GM23338 (cell line): ENCODE results near the gene KCNJ16. TPM values are rescaled to one million over a fixed set of nuclear protein-coding genes. Genes with fewer than 3 reads are reported as not detected.

Source experiments
- ATAC-seq: fragments of 200-7000 bp; cut with Tn5 transposase; 3 replicates; pipeline ENCODE4 v1.9.1; 2020
- DNase-seq: peaks from one replicate; pipeline ENCODE4 v3.0.0-alpha.2; 2015; ENCODE audit warnings: low spot score
- H2AFZ ChIP-seq: fragments of 200-600 bp; sonication (generic); 2 replicates; pipeline ENCODE4 v1.8.0; 2016; ENCODE audit warnings: antibody characterized with exemption, mild to moderate bottlenecking, moderate library complexity
- H3F3A ChIP-seq: fragments of 200-600 bp; sonication (generic); replicated peaks from 2 replicates; pipeline ENCODE4 v1.8.0; 2017; ENCODE audit warnings: antibody characterized with exemption, mixed run types, low read depth
- H3K27ac ChIP-seq: fragments of 200-600 bp; sonication (generic); 2 replicates; pipeline ENCODE4 v1.6.1; 2016; ENCODE audit warnings: low read depth
- H3K27me3 ChIP-seq: fragments of 200-600 bp; sonication (generic); 2 replicates; pipeline ENCODE4 v1.8.0; 2016; ENCODE audit warnings: mild to moderate bottlenecking, mixed run types, moderate library complexity; ENCODE audit not compliant: insufficient read depth
- H3K36me3 ChIP-seq: fragments of 200-600 bp; sonication (generic); 2 replicates; pipeline ENCODE4 v1.8.0; 2016; ENCODE audit warnings: mild to moderate bottlenecking; ENCODE audit not compliant: insufficient read depth
- H3K4me1 ChIP-seq: fragments of 200-600 bp; sonication (generic); 2 replicates; pipeline ENCODE4 v1.8.0; 2016; ENCODE audit warnings: mild to moderate bottlenecking, moderate library complexity; ENCODE audit not compliant: insufficient read depth
- H3K4me2 ChIP-seq: fragments of 200-600 bp; sonication (generic); 2 replicates; pipeline ENCODE4 v1.7.1; 2017; ENCODE audit warnings: mixed run types
- H3K4me3 ChIP-seq: fragments of 200-600 bp; sonication (generic); 2 replicates; pipeline ENCODE4 v1.6.1; 2016; ENCODE audit warnings: mixed run types
- H3K79me2 ChIP-seq: fragments of 200-600 bp; sonication (generic); replicated peaks from 2 replicates; pipeline ENCODE4 v1.8.0; 2017; ENCODE audit warnings: mild to moderate bottlenecking; ENCODE audit not compliant: insufficient read depth
- H3K9me2 ChIP-seq: fragments of 200-600 bp; sonication (generic); 2 replicates; pipeline ENCODE4 v1.8.0; 2017; ENCODE audit not compliant: insufficient read depth
- H4K20me1 ChIP-seq: fragments of 200-600 bp; sonication (generic); replicated peaks from 2 replicates; pipeline ENCODE4 v1.8.0; 2017; ENCODE audit warnings: mild to moderate bottlenecking; ENCODE audit not compliant: insufficient read depth
- H3K27ac Mint-ChIP-seq: 2 replicates; pipeline ENCODE4 v1.8.0; 2020; ENCODE audit warnings: inconsistent platforms, mild to moderate bottlenecking, moderate library complexity, mixed read lengths
- H3K27me3 Mint-ChIP-seq: 3 replicates; pipeline ENCODE4 v1.8.0; 2022; ENCODE audit warnings: low read depth, mild to moderate bottlenecking, moderate library complexity, mixed read lengths, inconsistent platforms; ENCODE audit not compliant: insufficient read depth, poor library complexity
- H3K36me3 Mint-ChIP-seq: 3 replicates; pipeline ENCODE4 v1.8.0; 2021; ENCODE audit warnings: low read depth, mild to moderate bottlenecking, inconsistent platforms, moderate library complexity, mixed read lengths
- H3K4me1 Mint-ChIP-seq: 3 replicates; pipeline ENCODE4 v1.8.0; 2020; ENCODE audit warnings: mild to moderate bottlenecking, inconsistent platforms, mixed read lengths
- H3K4me3 Mint-ChIP-seq: 3 replicates; pipeline ENCODE4 v1.8.0; 2021; ENCODE audit warnings: moderate library complexity, mild to moderate bottlenecking, inconsistent platforms, mixed read lengths
- H3K9me3 Mint-ChIP-seq: 3 replicates; pipeline ENCODE4 v1.8.0; 2020; ENCODE audit warnings: moderate library complexity, mild to moderate bottlenecking, inconsistent platforms, mixed read lengths
- CREB1 ChIP-seq: fragments of 250-450 bp; sonication (Bioruptor Pico); IDR thresholded peaks from 2 replicates; pipeline ENCODE4 v1.5.0; 2020; ENCODE audit warnings: low read depth, mild to moderate bottlenecking, moderate library complexity
- CTCF ChIP-seq, 2 experiments: fragments of 200-600 bp in 1 of 2; sonication (generic) in 1 of 2; conservative IDR thresholded peaks; 2 replicates each; pipeline versions ENCODE4 v1.5.1 to v1.6.1; 2016 to 2017; ENCODE audit warnings: antibody characterized with exemption in 2 of 2, low read depth in 2 of 2, mild to moderate bottlenecking in 2 of 2, moderate library complexity in 1 of 2
- ETS1 ChIP-seq: IDR thresholded peaks from 2 replicates; pipeline ENCODE4 v1.6.1; 2016; ENCODE audit warnings: antibody characterized with exemption
- EZH2 ChIP-seq: fragments of 200-600 bp; sonication (generic); IDR thresholded peaks from one replicate; pipeline ENCODE4 v1.8.0; 2017; ENCODE audit warnings: antibody characterized with exemption, mild to moderate bottlenecking, low read depth; ENCODE audit not compliant: unreplicated experiment
- EZH2phosphoT487 ChIP-seq: fragments of 200-600 bp; sonication (generic); IDR thresholded peaks from one replicate; pipeline ENCODE4 v1.8.1; 2018; ENCODE audit warnings: antibody characterized with exemption; ENCODE audit not compliant: unreplicated experiment
- JUNB ChIP-seq: IDR thresholded peaks from one replicate; pipeline ENCODE4 v1.6.1; 2016; ENCODE audit warnings: antibody characterized with exemption; ENCODE audit not compliant: unreplicated experiment
- NANOG ChIP-seq: IDR thresholded peaks from 2 replicates; pipeline ENCODE4 v1.6.1; 2016; ENCODE audit warnings: antibody characterized with exemption, borderline replicate concordance
- POLR2AphosphoS5 ChIP-seq: IDR thresholded peaks from 2 replicates; pipeline ENCODE4 v1.6.1; 2016; ENCODE audit warnings: antibody characterized with exemption, low read depth
- REST ChIP-seq: IDR thresholded peaks from one replicate; pipeline ENCODE4 v1.6.1; 2018; ENCODE audit warnings: antibody characterized with exemption; ENCODE audit not compliant: unreplicated experiment
- STAT1 ChIP-seq: IDR thresholded peaks from one replicate; pipeline ENCODE4 v1.6.1; 2016; ENCODE audit warnings: antibody characterized with exemption; ENCODE audit not compliant: unreplicated experiment
- ZNF114 ChIP-seq: fragments of 250-450 bp; sonication (Bioruptor Pico); IDR thresholded peaks from 2 replicates; pipeline ENCODE4 v1.5.0; 2020; ENCODE audit warnings: mild to moderate bottlenecking, moderate library complexity
- ZNF331 ChIP-seq: fragments of 250-450 bp; sonication (Bioruptor Pico); IDR thresholded peaks from 2 replicates; pipeline ENCODE4 v1.5.0; 2020; ENCODE audit warnings: low read depth, mild to moderate bottlenecking, moderate library complexity
- ZNF462 ChIP-seq: fragments of 250-450 bp; sonication (Bioruptor Pico); IDR thresholded peaks from 2 replicates; pipeline ENCODE4 v1.5.0; 2020; ENCODE audit warnings: mild to moderate bottlenecking, moderate library complexity
- polyA plus RNA-seq: library from polyadenylated mRNA; unstranded; fragments of >200 nt; fragmentation: Nextera tagmentation; extraction: Ambion mirVana; gene quantifications from 2 replicates; pipeline ENCODE4 v1.2.1, GENCODE V29; 2016
- total RNA-seq: library from RNA; depleted of rRNA; stranded (reverse); fragments of >200 nt; shearing (Covaris generic); gene quantifications from 2 replicates; pipeline ENCODE4 v1.2.3, GENCODE V29; 2014

The KCNJ16 gene
- total and polyA plus RNA-seq, 2 experiments from 2014 or later, result not detected

- Histone ChIP-seq H3K27me3 (no peaks in the 10 kb centered on the region), H3F3A (no peaks in the 10 kb centered on the region), H3K9me2 (no peaks in the 10 kb centered on the region; the same call in 1 of the 2 replicates), H3K4me1 (no peaks in the 10 kb centered on the region), H4K20me1 (no peaks in the 10 kb centered on the region), H3K4me2 (no peak overlapping the region), H3K36me3 (no peaks in the 10 kb centered on the region), H3K4me3 (no peak overlapping the region), H3K79me2 (no peaks in the 10 kb centered on the region), H3K27ac (no peak overlapping the region), H2AFZ (no peak overlapping the region)
- ATAC-seq (no peak), DNase-seq (no peak)
- H3K9me3 Mint-ChIP-seq, result no peaks in the 10 kb centered on the region
- H3K36me3 Mint-ChIP-seq, result no peaks in the 10 kb centered on the region
- H3K27me3 Mint-ChIP-seq, result no peaks in the 10 kb centered on the region
- TF ChIP-seq NANOG (no peak), ZNF331 (CRISPR knock-in tag) (no peak), EZH2 (no peak), POLR2AphosphoS5 (no peak), ETS1 (no peak), CREB1 (CRISPR knock-in tag) (no peak), ZNF114 (CRISPR knock-in tag) (no peak), CTCF (conservative IDR thresholded peaks at IDR 0.05; ENCODE audit: low read depth in 2 of 2) (no peak), STAT1 (no peak), EZH2phosphoT487 (no peak), JUNB (no peak), ZNF462 (CRISPR knock-in tag) (no peak), REST (no peak)
- H3K4me3 Mint-ChIP-seq, result no peak overlapping the region
- no peaks in the 10 kb centered on the region for H3K4me1 Mint-ChIP-seq
- no peak overlapping the region for H3K27ac Mint-ChIP-seq
Observed at GRCh38 chr17:70096861-70097260, 21.8 kb downstream of the KCNJ16 start.
